ENCODE results near the gene TRABD.
"Not testable (repeated sequence)": the region's sequence is repeated elsewhere in the genome, so short reads cannot be mapped to it uniquely, and the experiment has no call there.

- TF ChIP-seq, protein P1, sequence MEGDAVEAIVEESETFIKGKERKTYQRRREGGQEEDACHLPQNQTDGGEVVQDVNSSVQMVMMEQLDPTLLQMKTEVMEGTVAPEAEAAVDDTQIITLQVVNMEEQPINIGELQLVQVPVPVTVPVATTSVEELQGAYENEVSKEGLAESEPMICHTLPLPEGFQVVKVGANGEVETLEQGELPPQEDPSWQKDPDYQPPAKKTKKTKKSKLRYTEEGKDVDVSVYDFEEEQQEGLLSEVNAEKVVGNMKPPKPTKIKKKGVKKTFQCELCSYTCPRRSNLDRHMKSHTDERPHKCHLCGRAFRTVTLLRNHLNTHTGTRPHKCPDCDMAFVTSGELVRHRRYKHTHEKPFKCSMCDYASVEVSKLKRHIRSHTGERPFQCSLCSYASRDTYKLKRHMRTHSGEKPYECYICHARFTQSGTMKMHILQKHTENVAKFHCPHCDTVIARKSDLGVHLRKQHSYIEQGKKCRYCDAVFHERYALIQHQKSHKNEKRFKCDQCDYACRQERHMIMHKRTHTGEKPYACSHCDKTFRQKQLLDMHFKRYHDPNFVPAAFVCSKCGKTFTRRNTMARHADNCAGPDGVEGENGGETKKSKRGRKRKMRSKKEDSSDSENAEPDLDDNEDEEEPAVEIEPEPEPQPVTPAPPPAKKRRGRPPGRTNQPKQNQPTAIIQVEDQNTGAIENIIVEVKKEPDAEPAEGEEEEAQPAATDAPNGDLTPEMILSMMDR (IDR thresholded peaks at IDR 0.05), result not testable (repeated sequence)
- not testable (repeated sequence) for TF ChIP-seq POLR2AphosphoS5 (IDR thresholded peaks at IDR 0.05); POLR2A (IDR thresholded peaks at IDR 0.05; ENCODE audit: low read depth)
Measured at GRCh38 chr22:50137277-50137676, 48.4 kb upstream of the TRABD start.

Measured in esophagus muscularis mucosa (tissue), 3 donors.